Measurements from ENCODE around the gene BFSP2.

GRCh38 chr3:133418361-133418760, 18.5 kb downstream of the BFSP2 start:
- TF ChIP-seq CTCF (IDR thresholded peaks at IDR 0.05): no peak
- no peak for TF ChIP-seq POLR2A (IDR thresholded peaks at IDR 0.05)
